HCT116 (cell line): ENCODE results near the gene GSK3A. TPM values are rescaled to one million over a fixed set of nuclear protein-coding genes. Genes with fewer than 3 reads are reported as not detected.

Experiments
- ATAC-seq: fragments of 200-7000 bp; cut with Tn5 transposase; 2 replicates; pipeline ENCODE4 v1.9.1; 2020; ENCODE audit warnings: mild to moderate bottlenecking, moderate library complexity
- BruUV-seq: library from RNA; stranded (reverse); fragments of 400-500 nt; replicated peaks from 2 replicates; lab custom pipeline; 2021; lab: Mats Ljungman, UMichigan
- CTCF ChIA-PET: fragments of 300-600 bp; sonication (Branson Sonifier 250); formaldehyde crosslinking; loops from one replicate; lab custom pipeline; 2021; ENCODE audit warnings: antibody characterized with exemption; lab: Charles Lee
- POLR2A ChIA-PET: fragments of 300-600, 350-600 bp; sonication (Branson Sonifier 250); formaldehyde crosslinking; loops from one replicate; lab custom pipeline; 2021; ENCODE audit warnings: antibody characterized with exemption; lab: Charles Lee
- RAD21 ChIA-PET, 2 experiments: fragments of 300-600 bp; sonication (Branson Sonifier 250); formaldehyde crosslinking; loops; one replicate each; lab custom pipeline; 2023; ENCODE audit warnings: low total read pairs in 2 of 2; ENCODE audit not compliant: uncharacterized antibody in 2 of 2, unreplicated experiment in 2 of 2, low non-redundant PET in 1 of 2; lab: Charles Lee
- DNase-seq: peaks from one replicate; pipeline ENCODE4 v3.0.0-alpha.2; 2010; ENCODE audit warnings: low read depth, low spot score
- H2AFZ ChIP-seq: fragments of 200-600 bp; shearing (Covaris generic), sonication (generic); 2 replicates; pipeline ENCODE4 v1.6.1; 2017; ENCODE audit warnings: low read depth, mixed run types, mixed read lengths, antibody characterized with exemption, low read length; ENCODE audit not compliant: poor library complexity, severe bottlenecking
- H3K27ac ChIP-seq: 2 replicates; pipeline ENCODE4 v1.5.1; 2012; ENCODE audit warnings: low read depth, low read length
- H3K27me3 ChIP-seq: fragments of 200-600 bp; sonication (generic); 2 replicates; pipeline ENCODE4 v1.6.1; 2016; ENCODE audit warnings: mixed run types, low read length, mixed read lengths; ENCODE audit not compliant: insufficient read depth
- H3K36me3 ChIP-seq, 2 experiments: fragments of 200-500 bp in 1 of 2; fragments of 200-600 bp in 1 of 2; sonication (Bioruptor generic) in 1 of 2; sonication (generic) in 1 of 2; 2 replicates each; pipeline versions ENCODE4 v1.5.1 to v1.6.1; 2014 to 2016; ENCODE audit warnings: low read length in 2 of 2, inconsistent platforms in 1 of 2, mixed read lengths in 1 of 2, mixed run types in 1 of 2; ENCODE audit not compliant: insufficient read depth in 2 of 2, control insufficient read depth in 1 of 2
- H3K4me1 ChIP-seq, 2 experiments: fragments of 200-600 bp in 1 of 2; sonication (generic) in 1 of 2; 2 replicates each; pipeline versions ENCODE4 v1.5.1 to v1.6.1; 2012 to 2017; ENCODE audit warnings: low read length in 2 of 2, inconsistent platforms in 1 of 2, mild to moderate bottlenecking in 1 of 2, mixed read lengths in 1 of 2, mixed run types in 1 of 2, moderate library complexity in 1 of 2; ENCODE audit not compliant: insufficient read depth in 2 of 2, control insufficient read depth in 1 of 2
- H3K4me2 ChIP-seq: fragments of 200-600 bp; sonication (generic); 2 replicates; pipeline ENCODE4 v1.6.1; 2017; ENCODE audit warnings: mixed run types, low read length, mixed read lengths
- H3K4me3 ChIP-seq, 2 experiments: fragments of 200-600 bp in 1 of 2; sonication (generic) in 1 of 2; replicated peaks in 1 of 2; 2 replicates each; pipeline ENCODE4 v1.5.1; 2011 to 2016; ENCODE audit warnings: low read length in 2 of 2, control low read depth in 1 of 2, low read depth in 1 of 2, mild to moderate bottlenecking in 1 of 2, mixed read lengths in 1 of 2, mixed run types in 1 of 2
- H3K79me2 ChIP-seq: fragments of 200-600 bp; sonication (generic); 2 replicates; pipeline ENCODE4 v1.6.1; 2017; ENCODE audit warnings: mild to moderate bottlenecking, mixed run types, low read length, moderate library complexity, mixed read lengths; ENCODE audit not compliant: insufficient read depth
- H3K9ac ChIP-seq: fragments of 200-600 bp; sonication (generic); 2 replicates; pipeline ENCODE4 v1.6.1; 2016; ENCODE audit warnings: low read length, mixed read lengths
- H3K9me2 ChIP-seq: fragments of 200-600 bp; sonication (generic), shearing (Covaris generic); 2 replicates; pipeline ENCODE4 v1.6.1; 2017; ENCODE audit warnings: mixed run types, mild to moderate bottlenecking, moderate library complexity; ENCODE audit not compliant: insufficient read depth
- H3K9me3 ChIP-seq, 2 experiments: fragments of 200-500 bp in 1 of 2; fragments of 200-600 bp in 1 of 2; sonication (Bioruptor generic) in 1 of 2; sonication (generic) in 1 of 2; 2 replicates each; pipeline ENCODE4 v1.6.1; 2014 to 2017; ENCODE audit warnings: low read length in 2 of 2, mixed read lengths in 2 of 2, inconsistent platforms in 1 of 2, low read depth in 1 of 2, mild to moderate bottlenecking in 1 of 2, mixed run types in 1 of 2, moderate library complexity in 1 of 2; ENCODE audit not compliant: control insufficient read depth in 1 of 2, insufficient read depth in 1 of 2
- H4K20me1 ChIP-seq: fragments of 200-600 bp; sonication (generic), shearing (Covaris generic); 2 replicates; pipeline ENCODE4 v1.6.1; 2017; ENCODE audit warnings: mixed run types, mild to moderate bottlenecking, moderate library complexity; ENCODE audit not compliant: insufficient read depth
- CEBPB ChIP-seq: IDR thresholded peaks from 2 replicates; pipeline ENCODE4 v1.6.1; 2012; ENCODE audit warnings: low read depth
- CTCF ChIP-seq, 3 experiments: fragments of 200-600 bp in 1 of 3; sonication (generic) in 1 of 3; IDR thresholded peaks in 2 of 3; conservative IDR thresholded peaks in 1 of 3; 2 replicates each; pipeline ENCODE4 v1.5.1; 2012 to 2017; ENCODE audit warnings: low read depth in 2 of 3, low read length in 2 of 3, antibody characterized with exemption in 1 of 3, borderline replicate concordance in 1 of 3, control low read depth in 1 of 3, mild to moderate bottlenecking in 1 of 3, mixed read lengths in 1 of 3, mixed run types in 1 of 3, moderate library complexity in 1 of 3; ENCODE audit not compliant: insufficient read depth in 1 of 3
- EGR1 ChIP-seq: IDR thresholded peaks from 2 replicates; pipeline ENCODE4 v1.6.1; 2012; ENCODE audit warnings: low read depth
- EZH2phosphoT487 ChIP-seq: fragments of 200-600 bp; IDR thresholded peaks from 2 replicates; pipeline ENCODE4 v1.6.1; 2018; ENCODE audit warnings: antibody characterized with exemption, borderline replicate concordance
- JUND ChIP-seq: IDR thresholded peaks from 2 replicates; pipeline ENCODE4 v1.6.1; 2012
- SIN3A ChIP-seq: IDR thresholded peaks from 2 replicates; pipeline ENCODE4 v1.6.1; 2012; ENCODE audit warnings: low read depth
- YY1 ChIP-seq: IDR thresholded peaks from 2 replicates; pipeline ENCODE4 v1.6.1; 2011; ENCODE audit warnings: low read length, low read depth, moderate library complexity, mild to moderate bottlenecking; ENCODE audit not compliant: insufficient replicate concordance; ENCODE audit errors: extremely low read depth
- ZNF274 ChIP-seq: fragments of 200-500 bp; sonication (Bioruptor generic); IDR thresholded peaks from 2 replicates; pipeline ENCODE4 v1.6.1; 2014; ENCODE audit warnings: mild to moderate bottlenecking, low read depth, low read length, inconsistent platforms
- intact Hi-C: fragments of 100-400 bp; cut with micrococcal nuclease; formaldehyde crosslinking; loops from 2 replicates; pipeline ENCODE4 v1.10.0; 2022
- total RNA-seq: library from RNA; stranded (reverse); gene quantifications from one replicate; pipeline ENCODE4 v1.2.1, GENCODE V29; 2021; ENCODE audit not compliant: unreplicated experiment
- TF ChIP-seq, protein P1 (sequence below): IDR thresholded peaks from 2 replicates; pipeline ENCODE4 v1.6.1; 2012; ENCODE audit warnings: low read depth

Gene GSK3A
- total RNA-seq, 1 experiment from 2014 or later, result 57.2 TPM

DNA sequence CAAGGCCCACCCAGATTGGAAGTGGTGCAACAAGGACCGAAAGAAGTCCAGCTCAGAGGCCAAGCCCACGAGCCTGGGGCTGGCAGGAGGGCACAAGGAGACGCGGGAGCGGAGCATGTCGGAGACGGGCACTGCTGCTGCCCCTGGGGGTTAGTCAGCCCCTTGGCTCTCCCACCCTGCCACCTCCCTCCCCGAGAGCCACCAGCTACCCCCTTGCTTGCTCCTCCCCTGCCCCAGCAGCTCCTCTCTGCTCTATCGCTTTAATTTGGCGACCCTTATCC lies 45.4 kb upstream of the GSK3A start:
- Histone ChIP-seq H4K20me1 (no peaks in the 10 kb centered on the region), H3K27me3 (no peaks in the 10 kb centered on the region), H3K79me2 (peaks cover 18% of the 10 kb centered on the region; the same call in 1 of the 2 replicates), H3K4me1 (peaks cover 18 to 46% of the 10 kb centered on the region in 2 experiments), H3K4me3 (no peak overlapping the region), H3K27ac (no peak overlapping the region), H3K9me3 (no peaks in the 10 kb centered on the region), H3K9me2 (no peaks in the 10 kb centered on the region), H3K36me3 (peaks cover 12 to 21% of the 10 kb centered on the region in 2 experiments), H3K4me2 (no peak overlapping the region), H3K9ac (no peak overlapping the region), H2AFZ (no peak overlapping the region)
- TF ChIP-seq, protein P1, sequence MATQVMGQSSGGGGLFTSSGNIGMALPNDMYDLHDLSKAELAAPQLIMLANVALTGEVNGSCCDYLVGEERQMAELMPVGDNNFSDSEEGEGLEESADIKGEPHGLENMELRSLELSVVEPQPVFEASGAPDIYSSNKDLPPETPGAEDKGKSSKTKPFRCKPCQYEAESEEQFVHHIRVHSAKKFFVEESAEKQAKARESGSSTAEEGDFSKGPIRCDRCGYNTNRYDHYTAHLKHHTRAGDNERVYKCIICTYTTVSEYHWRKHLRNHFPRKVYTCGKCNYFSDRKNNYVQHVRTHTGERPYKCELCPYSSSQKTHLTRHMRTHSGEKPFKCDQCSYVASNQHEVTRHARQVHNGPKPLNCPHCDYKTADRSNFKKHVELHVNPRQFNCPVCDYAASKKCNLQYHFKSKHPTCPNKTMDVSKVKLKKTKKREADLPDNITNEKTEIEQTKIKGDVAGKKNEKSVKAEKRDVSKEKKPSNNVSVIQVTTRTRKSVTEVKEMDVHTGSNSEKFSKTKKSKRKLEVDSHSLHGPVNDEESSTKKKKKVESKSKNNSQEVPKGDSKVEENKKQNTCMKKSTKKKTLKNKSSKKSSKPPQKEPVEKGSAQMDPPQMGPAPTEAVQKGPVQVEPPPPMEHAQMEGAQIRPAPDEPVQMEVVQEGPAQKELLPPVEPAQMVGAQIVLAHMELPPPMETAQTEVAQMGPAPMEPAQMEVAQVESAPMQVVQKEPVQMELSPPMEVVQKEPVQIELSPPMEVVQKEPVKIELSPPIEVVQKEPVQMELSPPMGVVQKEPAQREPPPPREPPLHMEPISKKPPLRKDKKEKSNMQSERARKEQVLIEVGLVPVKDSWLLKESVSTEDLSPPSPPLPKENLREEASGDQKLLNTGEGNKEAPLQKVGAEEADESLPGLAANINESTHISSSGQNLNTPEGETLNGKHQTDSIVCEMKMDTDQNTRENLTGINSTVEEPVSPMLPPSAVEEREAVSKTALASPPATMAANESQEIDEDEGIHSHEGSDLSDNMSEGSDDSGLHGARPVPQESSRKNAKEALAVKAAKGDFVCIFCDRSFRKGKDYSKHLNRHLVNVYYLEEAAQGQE, result no peak
- TF ChIP-seq ZNF274, result no peak
- TF ChIP-seq EGR1, result no peak
- no peak for TF ChIP-seq JUND
- no peak for TF ChIP-seq YY1
- no peak for TF ChIP-seq CEBPB
- TF ChIP-seq EZH2phosphoT487, result no peak
- no peak for TF ChIP-seq SIN3A
- TF ChIP-seq CTCF (IDR thresholded peaks at IDR 0.05 in 2 of 3, conservative IDR thresholded peaks at IDR 0.05 in 1 of 3; ENCODE audit: borderline replicate concordance in 1 of 3, insufficient read depth in 1 of 3, low read depth in 2 of 3, low read length in 2 of 3), result no peak
- BruUV-seq, result no TSS peak
- RAD21 ChIA-PET, result interaction anchor here in 1 of 2 experiments (1.4 kb wide), 1 partner anchor 41 kb away, joined by 3 read pairs; no protein-coding TSS in a partner anchor
- DNase-seq (no peak), ATAC-seq (no peak)
- intact Hi-C loops, result no loop called here
- POLR2A ChIA-PET, result no interaction called here
- CTCF ChIA-PET, result no interaction called here
